Transverse colon (tissue), 4 donors: ENCODE results near the gene KATNA1.

Experiments used
- CTCF ChIP-seq, 5 experiments: fragments of 200-600 bp in 3 of 5; fragments of 450-650 bp in 2 of 5; sonication (generic) in 3 of 5; IDR thresholded peaks; 1 replicate in 2 of 5; 2 replicates in 3 of 5; pipeline ENCODE4 v1.5.1; 2016 to 2017; ENCODE audit warnings: antibody characterized with exemption in 5 of 5, inconsistent platforms in 3 of 5, mild to moderate bottlenecking in 2 of 5, moderate library complexity in 1 of 5
- EP300 ChIP-seq: sonication (generic); formaldehyde crosslinking; IDR thresholded peaks from one replicate; pipeline ENCODE4 v1.6.1; 2017; ENCODE audit warnings: antibody characterized with exemption, low read depth
- POLR2A ChIP-seq: fragments of 450-650 bp; IDR thresholded peaks from one replicate; pipeline ENCODE4 v1.6.1; 2016; ENCODE audit warnings: antibody characterized with exemption, mild to moderate bottlenecking, moderate library complexity
- POLR2AphosphoS5 ChIP-seq, 3 donors: sonication (generic); formaldehyde crosslinking; IDR thresholded peaks; one replicate each; pipeline ENCODE4 v1.6.1; 2016; ENCODE audit warnings: antibody characterized with exemption in 3 of 3

GRCh38 chr6:149551920-149552319, 96.6 kb downstream of the KATNA1 start:
- TF ChIP-seq CTCF (IDR thresholded peaks at IDR 0.05) (no peak), EP300 (no peak), POLR2AphosphoS5 (IDR thresholded peaks at IDR 0.05) (no peak), POLR2A (no peak)
